Mucosa of descending colon (tissue), 3 donors: ENCODE results near the gene PLXNB3. TPM values are rescaled to one million over a fixed set of nuclear protein-coding genes. Genes with fewer than 3 reads are reported as not detected.
"Not testable (repeated sequence)": the region's sequence is repeated elsewhere in the genome, so short reads cannot be mapped to it uniquely, and the experiment has no call there.

ENCODE experiments used
- ATAC-seq: fragments of 200-7000 bp; cut with Tn5 transposase; one replicate; pipeline ENCODE4 v1.9.1; 2020; ENCODE audit warnings: mild to moderate bottlenecking, moderate library complexity
- DNase-seq, 3 donors: peaks; one replicate each; pipeline ENCODE4 v3.0.0-alpha.2; 2020
- H3K36me3 ChIP-seq: fragments of 200-600 bp; one replicate; pipeline ENCODE4 v1.8.0; 2021; ENCODE audit warnings: low read depth, mild to moderate bottlenecking
- H3K4me1 ChIP-seq: fragments of 200-600 bp; one replicate; pipeline ENCODE4 v1.8.0; 2021; ENCODE audit warnings: low read depth, mild to moderate bottlenecking
- H3K4me3 ChIP-seq: fragments of 200-600 bp; one replicate; pipeline ENCODE4 v1.8.0; 2021; ENCODE audit warnings: mild to moderate bottlenecking
- H3K9me3 ChIP-seq: fragments of 200-600 bp; one replicate; pipeline ENCODE4 v1.8.0; 2021; ENCODE audit warnings: mild to moderate bottlenecking
- CTCF ChIP-seq: fragments of 200-600 bp; IDR thresholded peaks from one replicate; pipeline ENCODE4 v1.8.0; 2022; ENCODE audit warnings: antibody characterized with exemption, mild to moderate bottlenecking
- intact Hi-C, 2 donors: fragments of 100-400 bp; cut with DNase I in 1 of 2; cut with micrococcal nuclease in 1 of 2; formaldehyde crosslinking; loops; one replicate each; pipeline versions ENCODE4 v1.11.0 to v1.11.1; 2022; cut with DNase I, micrococcal nuclease
- total RNA-seq, 3 donors: library from RNA; stranded (reverse); fragmentation: NEBNext Ultra II Directional in 2 of 3; extraction: Animal tissue kit (Norgen Biotek cat#: 25700) in 2 of 3; gene quantifications; one replicate each; pipeline versions ENCODE4 v1.2.1 to v1.2.4, GENCODE V29; 2021 to 2023
- donor health status: DM: no; HTN: no; CAD: no; lungs with moderate emphysema.
- donor health status: DM: no; HTN: no; CAD: no.
- donor health status: DM: no; HTN: yes; CAD: no.

PLXNB3 gene
- total RNA-seq, 3 donors from 2014 or later: 3.0 to 44.9 (median 3.3) TPM

GRCh38 chrX:153740631-153741222 is 23.3 kb upstream of the PLXNB3 start:
- peak; percentile 26 for ATAC-seq
- Histone ChIP-seq H3K36me3 (no peaks in the 10 kb centered on the region), H3K4me3 (no peak overlapping the region), H3K9me3 (no peaks in the 10 kb centered on the region), H3K4me1 (no peaks in the 10 kb centered on the region)
- TF ChIP-seq CTCF: no peak
- peak in 2 of 3 donors; percentile 33 to 49 for DNase-seq
- intact Hi-C loops: no loop called here

- Histone ChIP-seq H3K9me3 (no peaks in the 10 kb centered on the region), H3K4me1 (no peaks in the 10 kb centered on the region), H3K36me3 (no peaks in the 10 kb centered on the region), H3K4me3 (no peak overlapping the region)
- no peak for ATAC-seq
- intact Hi-C loops: no loop called here
- TF ChIP-seq CTCF: no peak
- DNase-seq: no peak
Measured at GRCh38 chrX:153741446-153741845, 22.6 kb upstream of the PLXNB3 start.

- ATAC-seq, H3K4me3 ChIP-seq, intact Hi-C loops, H3K36me3 ChIP-seq, H3K9me3 ChIP-seq, DNase-seq, H3K4me1 ChIP-seq: not testable (repeated sequence)
Measured at GRCh38 chrX:153742111-153742510, 21.9 kb upstream of the PLXNB3 start.

GRCh38 chrX:153742796-153743467 is 21.1 kb upstream of the PLXNB3 start:
- ATAC-seq, H3K9me3 ChIP-seq, H3K36me3 ChIP-seq, intact Hi-C loops, H3K4me3 ChIP-seq, H3K4me1 ChIP-seq: not testable (repeated sequence)
- peak in 1 of 3 donors; percentile 34 for DNase-seq

GRCh38 chrX:153743468-153744209 is 20.4 kb upstream of the PLXNB3 start:
- H3K4me3 ChIP-seq, H3K4me1 ChIP-seq, intact Hi-C loops, H3K36me3 ChIP-seq, H3K9me3 ChIP-seq: not testable (repeated sequence)
- ATAC-seq (peak; percentile 75), DNase-seq (peak; percentile 89 to 92 (median 91))

- intact Hi-C loops: no loop called here
- ATAC-seq (no peak), DNase-seq (peak in 2 of 3 donors; percentile 33 to 54)
- Histone ChIP-seq H3K36me3 (no peaks in the 10 kb centered on the region), H3K9me3 (no peaks in the 10 kb centered on the region), H3K4me1 (no peaks in the 10 kb centered on the region), H3K4me3 (no peak overlapping the region)
- TF ChIP-seq CTCF: no peak
Measured at GRCh38 chrX:153744210-153745066, 19.6 kb upstream of the PLXNB3 start.

GRCh38 chrX:153745067-153745433 is 19.0 kb upstream of the PLXNB3 start:
- H3K4me1 ChIP-seq, H3K9me3 ChIP-seq, intact Hi-C loops, H3K36me3 ChIP-seq, ATAC-seq, DNase-seq, H3K4me3 ChIP-seq: not testable (repeated sequence)
